HG03457 (cell line): Measurements from ENCODE around the gene MED12L.
"Not testable (repeated sequence)": the region's sequence is repeated elsewhere in the genome, so short reads cannot be mapped to it uniquely, and the experiment has no call there.

ENCODE experiments used
- ATAC-seq: cut with Tn5 transposase; IDR thresholded peaks from one replicate; pipeline ENCODE4 v1.9.1; 2021; ENCODE audit warnings: moderate number of reproducible peaks; ENCODE audit not compliant: unreplicated experiment

The MED12L gene

GRCh38 chr3:151135541-151136337 lies 50.3 kb downstream of the MED12L start:
- ATAC-seq: peak; percentile 73

- no peak for ATAC-seq
Observed at GRCh38 chr3:151142929-151143328, 57.5 kb downstream of the MED12L start.

GRCh38 chr3:151144016-151144415 lies 58.6 kb downstream of the MED12L start:
- ATAC-seq: no peak

GRCh38 chr3:151144760-151145159 lies 59.3 kb downstream of the MED12L start:
- no peak for ATAC-seq

GRCh38 chr3:151145713-151146070 lies 60.2 kb downstream of the MED12L start:
- ATAC-seq: no peak

- ATAC-seq: peak; percentile 70
Observed at GRCh38 chr3:151146071-151146730, 60.7 kb downstream of the MED12L start.

- no peak for ATAC-seq
Observed at GRCh38 chr3:151146731-151147091, 61.2 kb downstream of the MED12L start.

- no peak for ATAC-seq
Observed at GRCh38 chr3:151147299-151147698, 61.8 kb downstream of the MED12L start.

- ATAC-seq: no peak
Observed at GRCh38 chr3:151152455-151153079, 67.1 kb downstream of the MED12L start.

GRCh38 chr3:151154566-151154965 lies 69.1 kb downstream of the MED12L start:
- no peak for ATAC-seq

GRCh38 chr3:151155409-151156128 lies 70.1 kb downstream of the MED12L start:
- no peak for ATAC-seq

- no peak for ATAC-seq
Observed at GRCh38 chr3:151156618-151157216, 71.3 kb downstream of the MED12L start.

- no peak for ATAC-seq
Observed at GRCh38 chr3:151159806-151160205, 74.3 kb downstream of the MED12L start.

- ATAC-seq: no peak
Observed at GRCh38 chr3:151165226-151165625, 79.8 kb downstream of the MED12L start.

- no peak for ATAC-seq
Observed at GRCh38 chr3:151166161-151166560, 80.7 kb downstream of the MED12L start.

- peak; percentile 45 for ATAC-seq
Observed at GRCh38 chr3:151168269-151169094, 83.0 kb downstream of the MED12L start.

GRCh38 chr3:151169262-151169947 lies 83.9 kb downstream of the MED12L start:
- no peak for ATAC-seq

GRCh38 chr3:151169948-151170679 lies 84.7 kb downstream of the MED12L start:
- not testable (repeated sequence) for ATAC-seq
